ENCODE measurements around the gene RAB40A. TPM values are rescaled to one million over a fixed set of nuclear protein-coding genes. Genes with fewer than 3 reads are reported as not detected.

Gene RAB40A
- total RNA-seq = not detected
- long read RNA-seq, partial matches to known transcripts = 0 of 4 reads
- long read RNA-seq, other reads (novel, unspliced or antisense) = 1 of 4 reads

DNA sequence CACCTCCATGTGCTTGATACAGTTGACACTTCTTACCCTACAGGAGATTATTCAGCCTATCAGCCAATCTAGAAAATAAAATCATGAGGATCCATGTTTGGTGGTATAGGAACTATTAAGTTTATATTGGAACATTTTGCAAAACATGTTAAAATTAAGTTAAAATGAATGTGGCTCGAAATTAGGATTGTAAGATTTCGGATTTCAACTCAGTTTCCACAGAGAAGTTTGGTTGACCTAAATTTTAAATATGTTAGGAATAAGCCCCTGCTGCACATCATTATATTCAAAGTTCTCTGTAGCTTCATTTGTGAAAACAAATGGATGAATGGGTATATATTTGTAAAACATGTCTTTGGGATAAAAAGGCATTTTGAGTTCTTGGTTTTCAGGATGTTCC, at the start of gene RAB40A:
Gene RAB40A, minus strand, starts transcription at position 101 of the 400 bp plus-strand sequence. CDS start 18,733 bp downstream, outside the sequence.
- DNase-seq (ENCODE audit: low spot score) = no peak

DNA sequence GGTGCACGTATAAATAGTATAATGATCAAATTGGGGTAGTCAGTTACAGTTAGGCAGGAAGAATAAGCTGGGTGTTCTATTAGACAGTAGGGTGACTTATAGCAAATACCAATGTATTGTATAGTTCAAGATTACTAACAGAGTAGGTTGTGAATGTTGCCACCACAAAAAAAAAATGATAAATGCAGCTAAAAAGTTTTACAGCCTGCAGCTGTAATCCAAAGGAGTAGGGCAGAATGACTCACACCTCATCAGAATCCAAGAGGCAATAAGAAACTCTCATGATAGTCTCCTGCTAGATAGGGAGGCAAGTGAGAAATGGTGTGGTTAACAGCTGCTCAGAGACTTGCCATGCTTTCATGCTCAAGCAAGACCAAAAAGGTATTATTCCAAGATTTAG, 46.5 kb upstream of the RAB40A start:
- DNase-seq (ENCODE audit: low spot score) = no peak

GRCh38 chrX:103565197-103565596, 45.9 kb upstream of the RAB40A start:
- DNase-seq (ENCODE audit: low spot score) = no peak

DNA sequence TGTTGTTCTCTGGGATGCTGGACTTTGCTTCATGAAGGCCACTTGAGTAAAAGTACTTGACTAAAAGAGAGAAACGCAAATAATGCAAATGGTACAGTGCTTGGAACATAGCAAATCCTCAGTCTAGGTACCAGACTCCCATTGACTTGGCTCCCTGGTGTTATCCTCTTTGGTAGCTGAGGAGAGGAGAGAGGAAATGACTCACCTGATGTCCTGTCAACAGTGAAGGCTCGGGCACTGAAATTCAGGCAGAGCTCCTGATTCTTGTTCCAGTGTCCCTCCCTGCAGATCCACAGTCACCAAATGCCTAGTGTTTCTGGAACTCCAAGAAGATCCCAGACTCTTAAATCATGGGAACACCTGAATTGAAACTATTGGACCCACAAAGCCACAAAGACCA, 43.5 kb upstream of the RAB40A start:
- DNase-seq (ENCODE audit: low spot score) = no peak

- DNase-seq (ENCODE audit: low spot score) = no peak
Observed at GRCh38 chrX:103560256-103560655, 41.0 kb upstream of the RAB40A start.

- no peak for DNase-seq (ENCODE audit: low spot score)
Observed at GRCh38 chrX:103556963-103557612, 37.8 kb upstream of the RAB40A start.

GRCh38 chrX:103554687-103555424, 35.6 kb upstream of the RAB40A start:
- DNase-seq (ENCODE audit: low spot score) = no peak

DNA sequence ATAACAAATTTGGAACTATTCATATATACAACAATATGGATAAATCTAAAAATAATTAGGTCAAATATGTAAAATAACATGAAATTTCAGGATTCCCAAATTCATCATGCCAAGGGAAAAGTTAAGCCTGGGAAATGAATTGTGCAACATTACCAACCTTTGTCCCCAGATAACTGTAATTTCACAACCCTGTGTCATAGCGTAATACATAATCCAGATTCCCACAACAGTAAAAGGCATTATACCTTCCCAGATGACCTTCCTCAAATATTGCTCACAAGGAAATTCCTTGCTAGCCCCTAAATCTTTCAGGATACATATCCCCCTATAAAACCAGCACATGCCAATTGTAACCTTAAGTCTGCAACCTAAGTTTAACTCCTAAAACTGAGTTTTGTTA, 32.9 kb upstream of the RAB40A start:
- DNase-seq (ENCODE audit: low spot score) = no peak

DNA sequence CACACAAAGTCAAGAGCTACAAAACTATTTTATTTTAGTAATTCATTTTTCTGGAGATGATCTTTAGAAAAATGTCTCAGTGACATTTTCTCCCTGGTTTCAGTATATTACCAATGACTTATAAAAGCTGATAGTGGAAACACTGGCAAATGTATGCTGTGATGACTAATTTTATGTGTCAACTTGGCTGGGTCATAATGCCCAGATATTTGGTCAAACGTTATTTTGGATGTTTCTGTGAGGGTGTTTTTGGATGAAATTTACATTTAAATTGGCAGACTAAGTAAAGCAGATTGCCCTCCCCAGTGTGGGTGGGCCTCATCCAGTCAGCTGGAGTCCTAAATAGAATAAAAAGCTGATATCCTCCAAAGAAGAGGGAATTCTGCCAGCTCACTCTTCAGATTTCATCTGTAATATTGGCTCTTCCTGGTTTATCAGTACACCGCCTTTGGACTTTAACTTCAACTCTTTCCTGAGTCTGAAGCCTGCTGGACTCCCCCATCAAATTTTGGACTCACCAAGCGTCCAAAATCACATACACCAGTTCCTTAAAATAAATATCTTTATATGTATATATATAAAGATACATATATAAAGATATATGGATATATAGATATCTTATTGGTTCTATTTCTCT, 31.2 kb upstream of the RAB40A start:
- no peak for DNase-seq (ENCODE audit: low spot score)

GRCh38 chrX:103549916-103550315, 30.6 kb upstream of the RAB40A start:
- DNase-seq (ENCODE audit: low spot score) = no peak

DNA sequence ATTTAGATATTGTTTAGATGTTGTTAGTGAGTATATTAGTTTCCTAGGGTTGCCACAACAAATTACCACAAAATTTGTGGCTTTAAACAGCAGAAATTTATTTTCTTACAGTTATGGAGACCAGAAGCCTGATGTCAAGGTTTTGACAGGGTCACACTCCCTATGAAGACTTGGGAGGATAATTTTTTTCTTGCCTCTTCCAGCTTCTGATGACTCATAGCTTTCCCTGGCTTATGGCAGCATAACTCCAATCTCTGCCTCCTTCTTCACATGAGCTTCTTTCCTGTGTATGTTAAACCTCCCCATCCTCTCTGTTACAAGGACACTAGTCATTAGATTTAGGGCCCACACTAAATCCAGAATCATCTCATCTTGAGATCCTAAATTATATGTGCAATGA, 20.9 kb upstream of the RAB40A start:
- DNase-seq (ENCODE audit: low spot score) = no peak

DNA sequence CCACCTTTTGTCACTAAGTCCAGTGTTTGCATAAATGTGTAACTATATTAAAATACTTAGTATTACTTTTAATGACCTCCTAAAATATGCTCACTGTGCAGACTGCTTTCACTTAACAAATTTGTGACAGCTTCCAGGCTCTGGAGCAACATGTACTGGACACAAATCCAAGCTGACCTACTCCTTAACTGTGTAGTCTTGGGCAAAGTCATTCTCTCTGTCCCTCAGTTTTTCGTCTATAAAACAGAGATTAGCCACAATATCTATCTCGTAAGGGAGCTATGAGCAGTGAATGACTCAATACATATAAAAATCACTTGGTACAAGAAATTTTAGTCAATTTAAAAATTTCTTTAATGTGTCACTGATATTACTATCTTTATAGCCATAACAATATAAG, 20.4 kb upstream of the RAB40A start:
- no peak for DNase-seq (ENCODE audit: low spot score)

- no peak for DNase-seq (ENCODE audit: low spot score)
Observed at GRCh38 chrX:103538728-103539127, 19.4 kb upstream of the RAB40A start.

GRCh38 chrX:103537871-103538387, 18.6 kb upstream of the RAB40A start:
- no peak for DNase-seq (ENCODE audit: low spot score)

GRCh38 chrX:103536732-103537131, 17.4 kb upstream of the RAB40A start:
- no peak for DNase-seq (ENCODE audit: low spot score)

- no peak for DNase-seq (ENCODE audit: low spot score)
Observed at GRCh38 chrX:103536071-103536470, 16.8 kb upstream of the RAB40A start.

DNA sequence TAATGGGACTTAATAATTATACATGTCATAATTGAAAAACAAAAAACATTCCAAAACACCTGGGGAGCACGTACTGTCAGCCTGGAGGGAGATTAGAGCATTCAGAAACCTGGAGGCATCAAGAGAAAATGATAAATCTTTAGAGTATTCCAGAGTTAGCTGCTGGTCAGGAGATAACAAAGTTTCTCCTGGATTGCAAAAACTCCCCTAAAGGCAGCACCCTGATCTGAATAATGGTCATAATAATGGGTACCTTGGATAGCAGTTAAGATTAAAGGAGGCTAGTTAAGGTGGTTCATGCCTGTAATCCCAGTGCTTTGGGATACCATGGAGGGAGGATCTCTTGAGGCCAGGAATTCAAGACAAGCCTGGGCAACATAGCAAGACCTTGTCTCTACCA, 15.9 kb upstream of the RAB40A start:
- DNase-seq (ENCODE audit: low spot score) = no peak

DNA sequence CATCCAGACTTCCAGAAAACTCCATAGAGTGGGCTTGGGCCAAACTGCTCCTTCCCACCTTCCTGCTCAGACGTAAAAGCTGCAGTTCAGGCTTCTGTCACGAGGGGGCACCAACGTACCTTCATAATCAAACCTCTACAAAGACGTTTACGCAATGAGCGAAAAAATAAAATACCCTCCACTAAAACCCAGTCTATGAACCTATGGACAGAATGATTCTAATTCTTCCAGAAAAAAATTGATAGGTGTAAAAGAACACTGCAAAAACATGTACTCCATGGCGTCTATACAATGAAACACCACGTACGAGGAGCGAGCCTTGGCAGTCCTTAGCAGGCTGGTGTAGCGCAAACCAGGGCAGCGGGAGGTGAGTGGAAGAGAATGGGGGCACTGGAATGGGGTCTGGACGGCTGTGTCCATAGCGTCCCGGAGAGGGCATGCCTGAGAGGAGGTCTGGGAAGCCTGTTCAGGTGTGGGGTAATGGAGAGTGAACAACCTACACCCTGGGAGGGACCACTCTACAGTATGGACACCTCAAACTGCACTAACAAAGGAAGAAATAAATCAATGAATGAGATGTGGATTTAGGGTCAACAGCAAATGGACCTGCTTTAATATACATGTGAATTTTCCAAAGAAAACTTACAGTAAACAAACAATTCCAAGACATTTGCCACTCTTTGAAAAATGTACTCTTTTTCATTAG, 14.4 kb upstream of the RAB40A start:
- no peak for DNase-seq (ENCODE audit: low spot score)

DNA sequence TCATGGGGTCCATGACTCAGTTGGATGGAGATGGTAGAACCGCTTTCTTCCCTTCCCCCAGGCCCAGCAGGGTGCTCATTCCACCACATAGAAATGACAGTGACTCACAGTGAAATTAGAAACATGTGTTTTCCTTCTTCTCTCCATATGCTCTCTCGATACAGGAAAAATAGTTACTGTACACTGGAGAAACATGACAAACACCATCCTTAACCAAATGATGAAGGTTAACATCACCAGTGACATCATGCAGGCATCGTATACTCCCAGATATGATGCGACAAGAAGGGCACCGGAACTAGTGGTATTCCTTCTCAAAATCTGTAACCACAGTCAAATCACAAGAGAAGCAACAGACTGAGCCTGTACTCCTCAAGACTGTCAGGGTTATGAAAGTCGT, 11.7 kb upstream of the RAB40A start:
- no peak for DNase-seq (ENCODE audit: low spot score)

DNA sequence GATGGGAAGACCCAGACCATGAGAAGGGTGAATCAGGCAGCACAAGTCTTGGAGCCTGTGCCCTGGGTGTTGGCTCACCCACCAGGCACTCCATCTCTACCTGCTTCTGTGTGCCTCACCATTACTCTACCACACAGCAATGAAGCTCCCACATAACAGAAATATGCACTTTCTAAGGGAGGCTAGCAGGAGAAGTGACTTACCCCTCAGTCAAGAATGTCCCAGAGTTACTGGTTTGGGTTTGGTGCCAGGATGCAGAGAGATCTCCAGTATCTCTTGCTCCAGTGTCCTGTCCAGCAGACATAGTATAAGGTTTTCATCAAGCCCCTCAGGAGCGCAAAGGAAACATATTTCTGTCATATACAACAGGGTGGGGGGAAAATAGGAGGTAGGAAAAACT, 11.3 kb upstream of the RAB40A start:
- DNase-seq (ENCODE audit: low spot score) = no peak

DNA sequence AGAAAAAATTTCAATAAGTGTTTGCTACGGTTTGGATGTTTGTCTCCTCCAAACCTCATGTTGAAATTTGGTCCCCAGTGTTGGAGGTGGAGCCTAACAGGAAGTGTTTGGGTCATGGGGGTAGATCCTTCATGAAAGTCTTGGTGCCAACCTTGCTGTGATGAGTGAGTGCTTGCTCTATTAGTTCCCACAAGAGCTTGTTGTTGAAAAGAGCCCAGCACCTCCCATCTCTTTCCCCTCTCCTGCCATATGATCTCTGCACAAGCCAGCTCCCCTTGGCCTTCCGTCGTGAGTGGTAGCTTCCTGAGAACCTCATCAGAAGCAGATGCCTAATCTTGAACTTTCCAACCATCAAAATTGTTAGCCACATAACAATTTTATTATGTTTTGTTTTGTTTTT, 10.3 kb upstream of the RAB40A start:
- no peak for DNase-seq (ENCODE audit: low spot score)

DNA sequence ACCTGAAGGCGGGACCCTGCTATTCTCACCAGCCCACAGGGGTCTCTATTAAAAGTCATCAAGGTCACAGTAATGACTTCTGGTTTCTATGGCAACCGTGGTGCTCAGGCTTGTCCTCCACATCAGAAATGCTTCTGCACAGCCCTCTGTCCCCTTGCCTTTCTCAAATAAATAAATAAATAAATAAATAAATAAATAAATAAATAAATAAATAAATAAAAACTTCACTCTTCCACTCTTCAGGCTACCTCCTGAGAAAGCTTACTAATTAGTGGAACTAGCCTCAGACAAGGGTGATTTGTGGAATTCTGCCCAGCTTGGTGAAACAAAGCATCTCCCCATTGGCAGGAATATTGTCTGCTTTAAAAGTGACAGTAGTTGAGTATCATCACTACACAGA, 5.5 kb upstream of the RAB40A start:
- no peak for DNase-seq (ENCODE audit: low spot score)

Measured in mesenteric fat pad (tissue), 1 donor.